ENCODE measurements around the gene KMO. TPM values are rescaled to one million over a fixed set of nuclear protein-coding genes. Genes with fewer than 3 reads are reported as not detected.

Gene KMO
- total and polyA plus RNA-seq, 7 donors: 0.27 to 5.4 (median 1.8) TPM

DNA sequence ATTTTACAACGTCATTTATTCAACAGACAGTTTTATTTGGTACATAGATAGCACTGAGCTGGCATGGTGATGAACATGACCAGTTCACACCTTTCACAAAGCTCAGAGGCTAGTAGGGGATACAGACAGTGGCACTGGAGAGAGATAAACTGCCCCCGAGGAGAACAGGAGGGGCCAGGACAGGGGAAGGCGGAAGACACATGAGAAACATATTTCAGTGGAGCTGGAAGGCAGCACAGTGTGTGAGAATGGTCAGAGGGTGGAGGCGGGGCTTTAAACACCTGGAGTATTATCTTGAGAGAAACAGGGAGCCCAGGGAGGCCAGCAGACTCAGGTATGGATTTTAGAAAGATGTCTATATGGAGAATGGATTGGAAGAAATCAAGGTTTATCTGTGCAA, 58.5 kb downstream of the KMO start:
- no peak for DNase-seq
- 39 to 63% methylated on average over 4 of the region's 4 CpGs for WGBS, 2 donors
- no peak overlapping the region for H3K4me3 ChIP-seq
- no peak overlapping the region for H3K27ac ChIP-seq
- intact Hi-C loops (cut with DNase I): no loop called here
- no peaks in the 10 kb centered on the region for H3K36me3 ChIP-seq
- TF ChIP-seq, protein P1, sequence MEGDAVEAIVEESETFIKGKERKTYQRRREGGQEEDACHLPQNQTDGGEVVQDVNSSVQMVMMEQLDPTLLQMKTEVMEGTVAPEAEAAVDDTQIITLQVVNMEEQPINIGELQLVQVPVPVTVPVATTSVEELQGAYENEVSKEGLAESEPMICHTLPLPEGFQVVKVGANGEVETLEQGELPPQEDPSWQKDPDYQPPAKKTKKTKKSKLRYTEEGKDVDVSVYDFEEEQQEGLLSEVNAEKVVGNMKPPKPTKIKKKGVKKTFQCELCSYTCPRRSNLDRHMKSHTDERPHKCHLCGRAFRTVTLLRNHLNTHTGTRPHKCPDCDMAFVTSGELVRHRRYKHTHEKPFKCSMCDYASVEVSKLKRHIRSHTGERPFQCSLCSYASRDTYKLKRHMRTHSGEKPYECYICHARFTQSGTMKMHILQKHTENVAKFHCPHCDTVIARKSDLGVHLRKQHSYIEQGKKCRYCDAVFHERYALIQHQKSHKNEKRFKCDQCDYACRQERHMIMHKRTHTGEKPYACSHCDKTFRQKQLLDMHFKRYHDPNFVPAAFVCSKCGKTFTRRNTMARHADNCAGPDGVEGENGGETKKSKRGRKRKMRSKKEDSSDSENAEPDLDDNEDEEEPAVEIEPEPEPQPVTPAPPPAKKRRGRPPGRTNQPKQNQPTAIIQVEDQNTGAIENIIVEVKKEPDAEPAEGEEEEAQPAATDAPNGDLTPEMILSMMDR (IDR thresholded peaks at IDR 0.05): no peak
- TF ChIP-seq EP300 (IDR thresholded peaks at IDR 0.05) (no peak), POLR2AphosphoS5 (IDR thresholded peaks at IDR 0.05) (no peak), POLR2A (IDR thresholded peaks at IDR 0.05) (no peak)
- no peaks in the 10 kb centered on the region for H3K9me3 ChIP-seq
- H3K27me3 ChIP-seq: no peaks in the 10 kb centered on the region
- no peaks in the 10 kb centered on the region for H3K4me1 ChIP-seq

DNA sequence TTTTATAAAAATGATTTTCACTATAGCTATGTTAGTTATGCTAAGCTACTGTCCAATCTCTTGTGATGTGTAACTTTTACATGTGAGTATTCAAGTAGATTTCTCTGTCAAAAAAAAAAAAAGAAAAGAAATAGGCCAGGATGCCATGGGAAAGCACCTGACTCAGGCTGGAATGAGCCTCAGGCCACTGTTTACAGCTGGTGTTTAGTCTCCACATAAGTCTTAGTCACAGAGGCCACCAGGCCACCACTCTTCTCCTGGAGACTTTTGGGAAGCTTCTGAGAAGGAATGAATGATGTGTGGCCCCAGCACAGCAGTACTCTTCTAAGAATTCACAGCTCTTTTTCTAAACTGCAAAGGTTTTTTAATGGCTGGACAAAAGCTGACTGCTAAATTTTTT, 59.1 kb downstream of the KMO start:
- TF ChIP-seq EP300 (IDR thresholded peaks at IDR 0.05): no peak
- no peak for TF ChIP-seq POLR2A (IDR thresholded peaks at IDR 0.05)
- TF ChIP-seq, protein P1 (IDR thresholded peaks at IDR 0.05): no peak
- TF ChIP-seq POLR2AphosphoS5 (IDR thresholded peaks at IDR 0.05): no peak
- Histone ChIP-seq H3K36me3 (no peaks in the 10 kb centered on the region), H3K27me3 (no peaks in the 10 kb centered on the region), H3K4me1 (no peaks in the 10 kb centered on the region), H3K27ac (no peak overlapping the region), H3K9me3 (no peaks in the 10 kb centered on the region), H3K4me3 (no peak overlapping the region)
- intact Hi-C loops (cut with DNase I): no loop called here
- no peak for DNase-seq

DNA sequence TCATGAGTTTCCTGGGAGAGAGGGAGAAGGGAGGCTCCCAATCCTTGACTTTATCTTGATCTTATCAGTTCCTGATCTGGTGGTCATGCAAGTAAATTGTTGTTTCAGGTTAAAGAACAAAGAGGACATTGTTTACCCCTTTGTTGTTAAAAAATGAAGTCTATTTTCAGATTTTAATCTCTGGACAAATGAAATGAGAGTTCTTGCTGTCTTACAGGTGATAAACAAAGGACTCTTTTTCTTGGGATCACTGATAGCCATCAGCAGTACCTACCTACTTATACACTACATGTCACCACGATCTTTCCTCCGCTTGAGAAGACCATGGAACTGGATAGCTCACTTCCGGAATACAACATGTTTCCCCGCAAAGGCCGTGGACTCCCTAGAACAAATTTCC, 59.6 kb downstream of the KMO start:
- H3K4me1 ChIP-seq: no peaks in the 10 kb centered on the region
- intact Hi-C loops (cut with DNase I): no loop called here
- no peaks in the 10 kb centered on the region for H3K9me3 ChIP-seq
- H3K4me3 ChIP-seq: no peak overlapping the region
- no peak overlapping the region for H3K27ac ChIP-seq
- no peaks in the 10 kb centered on the region for H3K36me3 ChIP-seq
- DNase-seq: no peak
- no peaks in the 10 kb centered on the region for H3K27me3 ChIP-seq
- no peak for TF ChIP-seq EP300 (IDR thresholded peaks at IDR 0.05)
- no peak for TF ChIP-seq POLR2AphosphoS5 (IDR thresholded peaks at IDR 0.05)
- TF ChIP-seq, protein P1 (IDR thresholded peaks at IDR 0.05): no peak
- TF ChIP-seq POLR2A (IDR thresholded peaks at IDR 0.05): no peak
- WGBS, 2 donors: 67 to 94% methylated on average over 5 of the region's 5 CpGs

DNA sequence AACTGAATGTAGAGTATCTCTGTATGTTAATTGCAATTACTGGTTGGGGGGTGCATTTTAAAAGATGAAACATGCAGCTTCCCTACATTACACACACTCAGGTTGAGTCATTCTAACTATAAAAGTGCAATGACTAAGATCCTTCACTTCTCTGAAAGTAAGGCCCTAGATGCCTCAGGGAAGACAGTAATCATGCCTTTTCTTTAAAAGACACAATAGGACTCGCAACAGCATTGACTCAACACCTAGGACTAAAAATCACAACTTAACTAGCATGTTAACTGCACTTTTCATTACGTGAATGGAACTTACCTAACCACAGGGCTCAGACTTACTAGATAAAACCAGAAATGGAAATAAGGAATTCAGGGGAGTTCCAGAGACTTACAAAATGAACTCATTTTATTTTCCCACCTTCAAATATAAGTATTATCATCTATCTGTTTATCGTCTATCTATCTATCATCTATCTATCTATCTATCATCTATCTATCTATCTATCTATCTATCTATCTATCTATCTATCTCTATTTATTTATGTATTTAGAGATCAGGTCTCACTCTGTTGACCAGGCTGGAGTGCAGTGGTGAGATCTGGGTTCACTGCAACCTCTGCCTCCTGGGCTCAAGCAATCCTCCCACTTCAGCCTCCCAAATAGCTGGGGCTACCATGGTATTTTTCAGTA, 60.2 kb downstream of the KMO start:
- 83 to 89% methylated on average over 3 of the region's 3 CpGs for WGBS, 2 donors
- no peaks in the 10 kb centered on the region for H3K27me3 ChIP-seq
- intact Hi-C loops (cut with DNase I): no loop called here
- TF ChIP-seq POLR2A (IDR thresholded peaks at IDR 0.05) (no peak), POLR2AphosphoS5 (IDR thresholded peaks at IDR 0.05) (no peak), EP300 (IDR thresholded peaks at IDR 0.05) (no peak)
- TF ChIP-seq, protein P1 (IDR thresholded peaks at IDR 0.05): no peak
- no peaks in the 10 kb centered on the region for H3K4me1 ChIP-seq
- no peaks in the 10 kb centered on the region for H3K9me3 ChIP-seq
- no peak overlapping the region for H3K27ac ChIP-seq
- no peak for DNase-seq
- H3K4me3 ChIP-seq: no peak overlapping the region
- H3K36me3 ChIP-seq: no peaks in the 10 kb centered on the region

DNA sequence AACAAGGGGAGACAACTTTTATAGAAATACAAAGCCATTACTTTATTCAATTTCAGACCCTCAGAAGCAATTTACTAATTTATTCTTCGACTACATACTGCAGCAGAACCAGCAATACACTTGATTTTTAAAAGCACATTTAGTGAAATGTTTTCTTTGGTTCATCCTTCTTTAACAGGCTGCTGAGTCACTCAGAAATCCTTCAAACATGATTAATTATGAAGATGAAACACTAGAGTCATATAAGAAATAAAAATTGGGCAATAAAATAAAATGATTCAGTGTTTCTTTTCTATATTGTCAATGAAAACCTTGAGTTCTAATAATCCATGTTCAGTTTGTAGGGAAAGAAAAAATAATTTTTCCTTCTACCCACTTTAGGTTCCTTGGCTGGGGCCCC, 61.0 kb downstream of the KMO start:
- intact Hi-C loops (cut with DNase I): no loop called here
- Histone ChIP-seq H3K27ac (no peak overlapping the region), H3K4me3 (no peak overlapping the region), H3K9me3 (no peaks in the 10 kb centered on the region), H3K36me3 (no peaks in the 10 kb centered on the region), H3K27me3 (no peaks in the 10 kb centered on the region), H3K4me1 (no peaks in the 10 kb centered on the region)
- TF ChIP-seq EP300 (IDR thresholded peaks at IDR 0.05) (no peak), POLR2AphosphoS5 (IDR thresholded peaks at IDR 0.05) (no peak), POLR2A (IDR thresholded peaks at IDR 0.05) (no peak)
- TF ChIP-seq, protein P1 (IDR thresholded peaks at IDR 0.05): no peak
- no peak for DNase-seq
- WGBS, 2 donors: 94 to 95% methylated on average over 1 of the region's 1 CpG
